GM10248 (cell line): ENCODE data around the gene LRCH1.
"Not testable (repeated sequence)": the region's sequence is repeated elsewhere in the genome, so short reads cannot be mapped to it uniquely, and the experiment has no call there.

Experiments
- CTCF ChIA-PET: fragments of 300-600 bp; sonication (Branson Sonifier 250); formaldehyde crosslinking; extraction: SDS; loops from one replicate; lab custom pipeline; 2021; ENCODE audit warnings: antibody characterized with exemption; lab: Yijun Ruan, JAX
- POLR2A ChIA-PET: fragments of 350-650 bp; sonication (Branson Sonifier 250); formaldehyde crosslinking; extraction: SDS; loops from one replicate; lab custom pipeline; 2020; ENCODE audit warnings: antibody characterized with exemption; lab: Yijun Ruan, JAX
- DNase-seq: peaks from one replicate; pipeline ENCODE4 v3.0.0; 2012; ENCODE audit errors: extremely low spot score
- TF ChIP-seq, protein P1 (sequence below): IDR thresholded peaks from 2 replicates; pipeline ENCODE4 v1.5.1; 2012; ENCODE audit warnings: mild to moderate bottlenecking, low read depth; ENCODE audit errors: extremely low read depth, missing control alignments, control extremely low read depth

LRCH1 gene

DNA sequence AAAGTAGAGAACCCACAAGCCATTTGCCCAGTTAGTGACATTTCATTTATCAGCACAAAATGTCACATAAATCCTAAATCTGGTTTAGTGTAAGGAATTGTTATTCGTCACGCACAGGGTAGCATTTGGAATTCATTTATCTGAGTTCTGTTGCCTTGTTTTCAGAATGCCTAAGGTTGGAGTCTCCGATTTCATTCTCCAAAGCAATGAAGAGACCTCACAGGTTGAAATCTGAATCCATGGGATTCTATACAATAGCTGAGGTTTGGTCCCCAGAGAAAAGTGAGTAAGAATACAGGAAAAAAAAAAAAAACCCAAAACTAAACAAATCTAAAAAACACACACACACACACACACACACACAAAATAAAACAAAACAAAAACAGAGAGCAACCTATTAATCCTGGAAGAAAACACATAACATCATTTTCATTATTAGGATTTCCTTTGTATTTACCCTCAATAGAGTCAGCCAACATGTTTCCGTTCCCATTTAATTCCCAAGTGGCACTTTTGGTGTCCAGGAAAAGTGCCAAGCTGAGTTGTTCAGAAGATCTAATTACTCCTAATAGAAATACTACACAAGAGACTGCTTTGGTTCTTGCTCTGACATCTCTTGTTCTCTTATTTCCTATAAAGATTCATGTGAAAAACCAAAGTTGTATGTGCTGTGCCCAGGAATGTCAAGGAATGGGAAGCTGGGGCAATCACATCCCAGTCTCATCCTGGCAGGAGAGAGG, 36.2 kb upstream of the LRCH1 start:
- POLR2A ChIA-PET: no interaction called here
- TF ChIP-seq, protein P1, sequence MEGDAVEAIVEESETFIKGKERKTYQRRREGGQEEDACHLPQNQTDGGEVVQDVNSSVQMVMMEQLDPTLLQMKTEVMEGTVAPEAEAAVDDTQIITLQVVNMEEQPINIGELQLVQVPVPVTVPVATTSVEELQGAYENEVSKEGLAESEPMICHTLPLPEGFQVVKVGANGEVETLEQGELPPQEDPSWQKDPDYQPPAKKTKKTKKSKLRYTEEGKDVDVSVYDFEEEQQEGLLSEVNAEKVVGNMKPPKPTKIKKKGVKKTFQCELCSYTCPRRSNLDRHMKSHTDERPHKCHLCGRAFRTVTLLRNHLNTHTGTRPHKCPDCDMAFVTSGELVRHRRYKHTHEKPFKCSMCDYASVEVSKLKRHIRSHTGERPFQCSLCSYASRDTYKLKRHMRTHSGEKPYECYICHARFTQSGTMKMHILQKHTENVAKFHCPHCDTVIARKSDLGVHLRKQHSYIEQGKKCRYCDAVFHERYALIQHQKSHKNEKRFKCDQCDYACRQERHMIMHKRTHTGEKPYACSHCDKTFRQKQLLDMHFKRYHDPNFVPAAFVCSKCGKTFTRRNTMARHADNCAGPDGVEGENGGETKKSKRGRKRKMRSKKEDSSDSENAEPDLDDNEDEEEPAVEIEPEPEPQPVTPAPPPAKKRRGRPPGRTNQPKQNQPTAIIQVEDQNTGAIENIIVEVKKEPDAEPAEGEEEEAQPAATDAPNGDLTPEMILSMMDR: no peak
- CTCF ChIA-PET: interaction anchor here (0.9 kb wide), 1 partner anchor 23 kb away, joined by 3 read pairs; no protein-coding TSS in a partner anchor
- DNase-seq: no peak

- CTCF ChIA-PET: interaction anchor here (0.9 kb wide), 1 partner anchor 24 kb away, joined by 3 read pairs; no protein-coding TSS in a partner anchor
- DNase-seq, POLR2A ChIA-PET: not testable (repeated sequence)
Observed at GRCh38 chr13:46517748-46518147, 35.2 kb upstream of the LRCH1 start.

- DNase-seq: no peak
- POLR2A ChIA-PET: no interaction called here
- CTCF ChIA-PET: interaction anchor here (1.5 kb wide), 1 partner anchor 25 kb away, joined by 4 read pairs; no protein-coding TSS in a partner anchor
- TF ChIP-seq, protein P1: no peak
Observed at GRCh38 chr13:46519182-46519581, 33.8 kb upstream of the LRCH1 start.

DNA sequence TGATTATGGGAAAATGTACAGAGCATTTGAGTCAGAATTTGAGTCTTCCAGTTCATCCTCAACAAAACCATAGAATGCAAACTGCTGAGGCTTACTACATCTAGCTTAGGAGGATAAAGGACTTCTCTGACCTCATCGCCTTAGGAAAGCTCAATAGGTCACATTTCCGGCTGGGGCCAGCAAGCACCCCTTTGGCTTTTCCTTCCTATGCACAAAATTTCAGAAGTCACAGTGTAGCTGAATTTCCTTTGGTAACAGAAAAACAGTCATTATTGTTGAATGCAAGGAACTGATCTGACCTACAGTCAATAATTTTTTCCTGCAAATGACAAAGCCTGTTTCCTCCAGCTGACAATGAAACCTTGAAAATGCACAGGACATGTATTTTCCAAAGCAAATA, 32.8 kb upstream of the LRCH1 start:
- no peak for DNase-seq
- TF ChIP-seq, protein P1: no peak
- POLR2A ChIA-PET: no interaction called here
- CTCF ChIA-PET: interaction anchor here (0.9 to 1.5 kb wide), 3 partner anchors 12 to 26 kb away, joined by 3 to 4 read pairs (median 3); no protein-coding TSS in a partner anchor

DNA sequence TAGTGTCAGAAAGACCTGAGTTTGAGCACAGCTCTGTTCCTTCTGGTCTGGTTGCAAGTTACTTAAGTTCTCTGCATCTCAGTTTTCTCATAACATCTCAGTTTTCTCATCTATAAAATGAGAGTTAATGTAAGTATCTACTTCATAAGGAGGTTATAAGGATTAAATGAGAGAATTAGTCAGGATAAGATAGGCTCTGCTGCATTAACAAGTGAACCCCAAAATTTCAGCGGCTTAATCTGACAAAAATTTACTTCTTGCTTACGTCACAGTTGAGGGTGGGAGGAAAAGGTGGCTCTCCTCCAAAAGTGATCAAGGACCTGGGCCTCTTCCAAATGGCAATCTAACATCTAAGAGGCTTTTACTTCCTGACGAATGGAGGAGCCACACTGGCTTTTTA, 31.5 kb upstream of the LRCH1 start:
- ChIA-PET CTCF (interaction anchor here (1.0 to 1.1 kb wide), 2 partner anchors 10 to 11 kb away, joined by 3 read pairs; no protein-coding TSS in a partner anchor), POLR2A (no interaction called here)
- TF ChIP-seq, protein P1: no peak
- DNase-seq: no peak

DNA sequence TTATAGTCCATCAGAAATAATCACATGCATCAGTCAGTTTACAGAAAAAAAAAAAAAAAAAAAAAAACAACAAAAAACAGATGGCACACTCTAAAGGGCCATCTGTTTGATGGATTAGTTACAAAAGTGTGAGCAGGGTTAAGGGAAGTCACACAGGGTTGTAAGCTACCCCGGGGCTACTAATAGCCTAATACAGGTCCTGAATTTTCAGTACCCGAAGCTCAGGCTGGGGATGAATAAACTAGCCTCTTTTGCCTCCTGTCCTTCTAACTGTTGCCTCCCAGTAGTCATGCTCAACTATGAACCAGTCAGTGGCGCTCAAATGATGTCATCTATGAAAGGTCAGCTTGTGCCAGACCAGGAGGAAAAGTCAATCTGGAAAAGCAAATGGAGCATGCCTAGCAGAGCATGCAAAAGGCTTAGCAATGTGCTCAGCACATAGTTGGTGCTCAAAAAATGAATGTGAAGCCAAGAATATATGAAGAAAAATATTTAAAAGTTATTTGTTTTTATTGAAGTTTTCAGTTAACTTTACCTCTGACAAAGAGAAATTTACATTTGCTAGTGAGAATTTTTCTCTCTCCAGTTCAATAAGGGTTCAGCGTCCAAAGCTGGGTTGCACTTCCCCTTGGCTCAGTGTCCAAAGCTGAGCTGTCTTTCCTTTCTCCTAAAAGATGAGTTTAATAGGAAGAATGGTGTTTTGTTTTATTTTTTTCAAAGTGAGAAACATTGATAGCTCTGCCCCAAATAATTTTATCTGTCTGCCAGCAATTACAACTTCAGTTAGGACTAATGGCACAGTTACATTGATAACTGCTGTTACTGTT, 30.8 kb upstream of the LRCH1 start:
- ChIA-PET CTCF (interaction anchor here (1.0 to 2.2 kb wide), 3 partner anchors 12 to 31 kb away, joined by 3 to 6 read pairs (median 5); no protein-coding TSS in a partner anchor), POLR2A (no interaction called here)
- TF ChIP-seq, protein P1: no peak
- DNase-seq: no peak
